ENCODE measurements around the gene CSTPP1. TPM values are rescaled to one million over a fixed set of nuclear protein-coding genes. Genes with fewer than 3 reads are reported as not detected.

The CSTPP1 gene
- total RNA-seq, 1 donor from 2014 or later, result 36.9 TPM

- no peak overlapping the region for H3K4me3 Mint-ChIP-seq (ENCODE audit: unreplicated experiment)
- H3K9me3 Mint-ChIP-seq (ENCODE audit: unreplicated experiment), result no peaks in the 10 kb centered on the region
- no peak overlapping the region for H3K27ac Mint-ChIP-seq (ENCODE audit: unreplicated experiment)
- DNase-seq (ENCODE audit: extremely low spot score, unreplicated experiment), result no peak
- H3K4me1 Mint-ChIP-seq (ENCODE audit: unreplicated experiment), result peaks cover 20% of the 10 kb centered on the region
- no peaks in the 10 kb centered on the region for H3K27me3 Mint-ChIP-seq (ENCODE audit: unreplicated experiment)
- no peak for TF ChIP-seq CTCF (IDR thresholded peaks at IDR 0.05)
- H3K36me3 Mint-ChIP-seq (ENCODE audit: unreplicated experiment), result peaks cover 5% of the 10 kb centered on the region
Observed at GRCh38 chr11:47156951-47157350, 220.4 kb downstream of the CSTPP1 start.

- H3K27ac Mint-ChIP-seq (ENCODE audit: unreplicated experiment), result no peak overlapping the region
- H3K9me3 Mint-ChIP-seq (ENCODE audit: unreplicated experiment), result no peaks in the 10 kb centered on the region
- DNase-seq (ENCODE audit: extremely low spot score, unreplicated experiment), result no peak
- peaks cover 17% of the 10 kb centered on the region for H3K4me1 Mint-ChIP-seq (ENCODE audit: unreplicated experiment)
- H3K27me3 Mint-ChIP-seq (ENCODE audit: unreplicated experiment), result no peaks in the 10 kb centered on the region
- peaks cover 3% of the 10 kb centered on the region for H3K36me3 Mint-ChIP-seq (ENCODE audit: unreplicated experiment)
- no peak overlapping the region for H3K4me3 Mint-ChIP-seq (ENCODE audit: unreplicated experiment)
- TF ChIP-seq CTCF (IDR thresholded peaks at IDR 0.05), result no peak
Observed at GRCh38 chr11:47157805-47158204, 221.2 kb downstream of the CSTPP1 start.

- H3K4me1 Mint-ChIP-seq (ENCODE audit: unreplicated experiment), result peaks cover 13% of the 10 kb centered on the region
- TF ChIP-seq CTCF (IDR thresholded peaks at IDR 0.05), result no peak
- no peak overlapping the region for H3K27ac Mint-ChIP-seq (ENCODE audit: unreplicated experiment)
- no peaks in the 10 kb centered on the region for H3K9me3 Mint-ChIP-seq (ENCODE audit: unreplicated experiment)
- H3K27me3 Mint-ChIP-seq (ENCODE audit: unreplicated experiment), result no peaks in the 10 kb centered on the region
- no peak for DNase-seq (ENCODE audit: extremely low spot score, unreplicated experiment)
- H3K4me3 Mint-ChIP-seq (ENCODE audit: unreplicated experiment), result no peak overlapping the region
- peaks cover 3% of the 10 kb centered on the region for H3K36me3 Mint-ChIP-seq (ENCODE audit: unreplicated experiment)
Observed at GRCh38 chr11:47158242-47158641, 221.7 kb downstream of the CSTPP1 start.

- Mint-ChIP-seq H3K9me3 (ENCODE audit: unreplicated experiment) (no peaks in the 10 kb centered on the region), H3K4me1 (ENCODE audit: unreplicated experiment) (peaks cover 4% of the 10 kb centered on the region), H3K4me3 (ENCODE audit: unreplicated experiment) (no peak overlapping the region), H3K27me3 (ENCODE audit: unreplicated experiment) (no peaks in the 10 kb centered on the region), H3K36me3 (ENCODE audit: unreplicated experiment) (peaks cover 8% of the 10 kb centered on the region), H3K27ac (ENCODE audit: unreplicated experiment) (no peak overlapping the region)
- DNase-seq (ENCODE audit: extremely low spot score, unreplicated experiment), result no peak
- no peak for TF ChIP-seq CTCF (IDR thresholded peaks at IDR 0.05)
Observed at GRCh38 chr11:47160753-47161133, 224.2 kb downstream of the CSTPP1 start.

GRCh38 chr11:47161134-47161854 lies 224.7 kb downstream of the CSTPP1 start:
- Mint-ChIP-seq H3K9me3 (ENCODE audit: unreplicated experiment) (no peaks in the 10 kb centered on the region), H3K4me1 (ENCODE audit: unreplicated experiment) (peaks cover 4% of the 10 kb centered on the region), H3K36me3 (ENCODE audit: unreplicated experiment) (peaks cover 10% of the 10 kb centered on the region), H3K27ac (ENCODE audit: unreplicated experiment) (peak overlapping the region; percentile 34), H3K4me3 (ENCODE audit: unreplicated experiment) (no peak overlapping the region), H3K27me3 (ENCODE audit: unreplicated experiment) (no peaks in the 10 kb centered on the region)
- no peak for DNase-seq (ENCODE audit: extremely low spot score, unreplicated experiment)
- peak; percentile 64 for TF ChIP-seq CTCF (IDR thresholded peaks at IDR 0.05)
